Cardiac muscle cell (in vitro differentiated cells and primary cell): ENCODE measurements around the gene PODN. TPM values are rescaled to one million over a fixed set of nuclear protein-coding genes. Genes with fewer than 3 reads are reported as not detected.

Experiments
- DNase-seq, 2 donors: peaks; one replicate each; pipeline versions ENCODE4 v3.0.0 to v3.0.0-alpha.2; 2010 to 2017; ENCODE audit warnings: low read depth in 1 of 2, low spot score in 1 of 2
- H3K27ac ChIP-seq: fragments of 200-600 bp; sonication (generic); 2 replicates; pipeline ENCODE4 v1.5.1; 2016
- H3K27me3 ChIP-seq: fragments of 200-600 bp; sonication (generic); 2 replicates; pipeline ENCODE4 v1.6.0; 2016; ENCODE audit warnings: control low read depth
- H3K36me3 ChIP-seq: fragments of 200-600 bp; sonication (generic); 2 replicates; pipeline ENCODE4 v1.5.1; 2016; ENCODE audit warnings: control low read depth
- H3K4me1 ChIP-seq: fragments of 200-600 bp; sonication (generic); 2 replicates; pipeline ENCODE4 v1.8.1; 2017; ENCODE audit warnings: low read depth, mild to moderate bottlenecking, mixed run types
- H3K4me3 ChIP-seq: fragments of 200-600 bp; sonication (generic); 2 replicates; pipeline ENCODE4 v1.5.1; 2016; ENCODE audit warnings: mild to moderate bottlenecking
- H3K9me3 ChIP-seq: fragments of 200-600 bp; sonication (generic); 2 replicates; pipeline ENCODE4 v1.5.1; 2017; ENCODE audit warnings: low read depth, mild to moderate bottlenecking, control low read depth
- polyA plus RNA-seq: library from polyadenylated mRNA; unstranded; fragments of >200 nt; fragmentation: Nextera tagmentation; extraction: Ambion mirVana; gene quantifications from 2 replicates; pipeline ENCODE4 v1.2.1, GENCODE V29; 2016
- total RNA-seq: library from RNA; depleted of rRNA; stranded (reverse); fragments of >200 nt; gene quantifications from 2 replicates; pipeline ENCODE4 v1.2.3, GENCODE V29; 2016
- TF ChIP-seq, protein P1 (sequence below): IDR thresholded peaks from 2 replicates; pipeline ENCODE4 v1.5.1; 2012; ENCODE audit warnings: low read depth, mild to moderate bottlenecking, low read length

The PODN gene
- total and polyA plus RNA-seq, 2 experiments from 2014 or later, result 2.8 to 6.5 TPM

GRCh38 chr1:53073287-53073686 is 11.3 kb downstream of the PODN start:
- DNase-seq, result no peak
- Histone ChIP-seq H3K36me3 (no peaks in the 10 kb centered on the region), H3K4me3 (no peak overlapping the region), H3K4me1 (no peaks in the 10 kb centered on the region), H3K9me3 (no peaks in the 10 kb centered on the region), H3K27me3 (no peaks in the 10 kb centered on the region), H3K27ac (no peak overlapping the region)
- TF ChIP-seq, protein P1, sequence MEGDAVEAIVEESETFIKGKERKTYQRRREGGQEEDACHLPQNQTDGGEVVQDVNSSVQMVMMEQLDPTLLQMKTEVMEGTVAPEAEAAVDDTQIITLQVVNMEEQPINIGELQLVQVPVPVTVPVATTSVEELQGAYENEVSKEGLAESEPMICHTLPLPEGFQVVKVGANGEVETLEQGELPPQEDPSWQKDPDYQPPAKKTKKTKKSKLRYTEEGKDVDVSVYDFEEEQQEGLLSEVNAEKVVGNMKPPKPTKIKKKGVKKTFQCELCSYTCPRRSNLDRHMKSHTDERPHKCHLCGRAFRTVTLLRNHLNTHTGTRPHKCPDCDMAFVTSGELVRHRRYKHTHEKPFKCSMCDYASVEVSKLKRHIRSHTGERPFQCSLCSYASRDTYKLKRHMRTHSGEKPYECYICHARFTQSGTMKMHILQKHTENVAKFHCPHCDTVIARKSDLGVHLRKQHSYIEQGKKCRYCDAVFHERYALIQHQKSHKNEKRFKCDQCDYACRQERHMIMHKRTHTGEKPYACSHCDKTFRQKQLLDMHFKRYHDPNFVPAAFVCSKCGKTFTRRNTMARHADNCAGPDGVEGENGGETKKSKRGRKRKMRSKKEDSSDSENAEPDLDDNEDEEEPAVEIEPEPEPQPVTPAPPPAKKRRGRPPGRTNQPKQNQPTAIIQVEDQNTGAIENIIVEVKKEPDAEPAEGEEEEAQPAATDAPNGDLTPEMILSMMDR, result no peak

DNA sequence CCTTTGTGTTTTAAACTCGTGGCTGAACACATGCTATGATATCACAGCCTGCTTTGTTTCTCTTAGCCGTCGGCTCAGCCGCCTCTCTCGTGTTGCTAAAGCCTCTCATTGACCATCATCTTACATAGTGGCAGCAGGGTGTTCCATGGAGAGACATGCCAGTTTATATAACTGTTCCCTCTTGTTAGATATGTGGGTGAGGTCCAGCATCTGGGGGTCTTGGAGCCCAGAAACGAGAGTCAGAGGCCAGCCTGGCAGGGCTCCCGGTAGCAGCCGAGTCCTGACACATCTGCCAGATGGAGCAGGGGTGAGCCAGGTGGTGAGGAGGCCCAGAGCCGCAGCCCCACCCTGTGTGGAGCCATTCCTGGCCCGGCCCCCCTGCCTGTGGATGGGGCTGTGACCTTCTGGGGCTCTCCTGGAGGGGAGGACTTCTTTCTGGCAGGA is 11.9 kb downstream of the PODN start:
- TF ChIP-seq, protein P1, result no peak
- no peaks in the 10 kb centered on the region for H3K36me3 ChIP-seq
- H3K27me3 ChIP-seq, result no peaks in the 10 kb centered on the region
- DNase-seq, result no peak
- H3K4me3 ChIP-seq, result no peak overlapping the region
- H3K4me1 ChIP-seq, result no peaks in the 10 kb centered on the region
- no peaks in the 10 kb centered on the region for H3K9me3 ChIP-seq
- H3K27ac ChIP-seq, result no peak overlapping the region

GRCh38 chr1:53074313-53075154 is 12.5 kb downstream of the PODN start:
- TF ChIP-seq, protein P1, result no peak
- H3K36me3 ChIP-seq, result no peaks in the 10 kb centered on the region
- H3K27me3 ChIP-seq, result no peaks in the 10 kb centered on the region
- H3K4me1 ChIP-seq, result no peaks in the 10 kb centered on the region
- no peaks in the 10 kb centered on the region for H3K9me3 ChIP-seq
- no peak overlapping the region for H3K27ac ChIP-seq
- no peak for DNase-seq
- H3K4me3 ChIP-seq, result no peak overlapping the region

GRCh38 chr1:53075206-53075605 is 13.2 kb downstream of the PODN start:
- H3K27ac ChIP-seq, result no peak overlapping the region
- no peaks in the 10 kb centered on the region for H3K36me3 ChIP-seq
- TF ChIP-seq, protein P1, result no peak
- DNase-seq, result no peak
- no peaks in the 10 kb centered on the region for H3K4me1 ChIP-seq
- no peak overlapping the region for H3K4me3 ChIP-seq
- no peaks in the 10 kb centered on the region for H3K27me3 ChIP-seq
- H3K9me3 ChIP-seq, result no peaks in the 10 kb centered on the region

- H3K9me3 ChIP-seq, result no peaks in the 10 kb centered on the region
- H3K4me1 ChIP-seq, result no peaks in the 10 kb centered on the region
- H3K4me3 ChIP-seq, result no peak overlapping the region
- H3K27ac ChIP-seq, result no peak overlapping the region
- no peak for DNase-seq
- no peaks in the 10 kb centered on the region for H3K27me3 ChIP-seq
- TF ChIP-seq, protein P1, result no peak
- H3K36me3 ChIP-seq, result no peaks in the 10 kb centered on the region
These were observed 13.7 kb downstream of the PODN start for GRCh38 chr1:53075761-53076163.
